Stimulated activated naive B cell treated with anti-CD40 and anti-IgM and Interleukin-4, amounts not matched to agents 10 μg/mL and 1 μg/mL and 100 μg/mL, for 72 hours (primary cell): ENCODE results near the gene TRMU.
"Not testable (repeated sequence)": the region's sequence is repeated elsewhere in the genome, so short reads cannot be mapped to it uniquely, and the experiment has no call there.

Experiments
- ATAC-seq, 2 donors: fragments of 150-1000 bp; cut with Tn5 transposase; replicated peaks; 2 replicates each; pipeline ENCODE4 v1.10.0; 2021; ENCODE audit warnings: moderate library complexity in 1 of 2
- DNase-seq: peaks from one replicate; pipeline ENCODE4 v3.0.0; 2021
- H3K27ac Mint-ChIP-seq: one replicate; pipeline ENCODE4 v1.8.0; 2022; ENCODE audit warnings: mild to moderate bottlenecking, mixed read lengths
- H3K27me3 Mint-ChIP-seq, 2 donors: one replicate each; pipeline ENCODE4 v1.8.0; 2022; ENCODE audit warnings: mixed read lengths in 2 of 2
- H3K36me3 Mint-ChIP-seq, 2 donors: one replicate each; pipeline ENCODE4 v1.8.0; 2022; ENCODE audit warnings: mixed read lengths in 2 of 2, mild to moderate bottlenecking in 1 of 2
- H3K4me1 Mint-ChIP-seq, 2 donors: one replicate each; pipeline ENCODE4 v1.8.0; 2022; ENCODE audit warnings: mixed read lengths in 2 of 2, mild to moderate bottlenecking in 1 of 2
- H3K4me3 Mint-ChIP-seq, 2 donors: one replicate each; pipeline ENCODE4 v1.8.0; 2022; ENCODE audit warnings: mild to moderate bottlenecking in 2 of 2, mixed read lengths in 2 of 2, moderate library complexity in 1 of 2
- H3K9me3 Mint-ChIP-seq, 2 donors: one replicate each; pipeline ENCODE4 v1.8.0; 2022; ENCODE audit warnings: mixed read lengths in 2 of 2, mild to moderate bottlenecking in 1 of 2

The TRMU gene

DNA sequence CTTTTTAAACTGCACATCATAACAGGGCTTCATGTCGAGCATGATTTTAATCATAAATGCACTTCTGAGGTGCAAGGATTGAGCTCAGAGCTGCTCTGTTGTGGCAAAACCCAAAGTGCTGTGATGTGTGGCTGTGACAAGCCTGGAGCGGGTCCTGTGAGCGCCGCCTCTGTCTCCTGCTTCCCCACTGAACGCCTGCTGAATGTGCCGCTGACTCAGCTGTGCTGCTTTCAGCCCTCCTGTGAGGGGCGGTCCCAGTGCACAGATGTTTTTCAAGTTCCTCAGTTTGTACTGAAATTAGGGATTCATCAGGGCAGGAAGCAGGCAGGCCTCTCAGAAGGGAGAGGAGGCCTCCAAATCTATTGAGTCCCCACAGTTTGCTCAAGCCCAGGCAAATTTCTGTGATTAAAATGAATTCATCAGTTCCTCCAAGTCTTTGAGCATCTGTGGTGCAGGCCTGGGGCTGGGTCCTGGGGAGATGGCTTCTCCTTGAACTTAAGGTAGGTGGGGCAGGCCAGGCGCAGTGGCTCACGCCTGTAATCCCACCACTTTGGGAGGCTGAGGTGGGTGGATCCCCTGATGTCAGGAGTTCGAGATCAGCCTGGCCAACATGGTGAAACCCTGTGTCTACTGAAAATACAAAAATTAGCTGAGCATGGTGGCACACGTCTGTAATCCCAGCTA, 41.8 kb upstream of the TRMU start:
- peaks cover 0 to 3% of the 10 kb centered on the region in 2 donors for H3K27me3 Mint-ChIP-seq
- peaks cover 38 to 59% of the 10 kb centered on the region in 2 donors for H3K4me1 Mint-ChIP-seq
- DNase-seq (peak; percentile 24), ATAC-seq (no peak)
- H3K27ac Mint-ChIP-seq = peak overlapping the region; percentile 67
- H3K36me3 Mint-ChIP-seq = peaks cover 24 to 31% of the 10 kb centered on the region in 2 donors
- peak overlapping the region in 1 of 2 donors; percentile 4 for H3K4me3 Mint-ChIP-seq
- peaks cover 4 to 5% of the 10 kb centered on the region in 2 donors for H3K9me3 Mint-ChIP-seq

GRCh38 chr22:46294784-46295183, 40.7 kb upstream of the TRMU start:
- peak overlapping the region in 1 of 2 donors; percentile 3 for H3K4me3 Mint-ChIP-seq
- peak overlapping the region; percentile 52 for H3K27ac Mint-ChIP-seq
- H3K9me3 Mint-ChIP-seq = peaks cover 4 to 5% of the 10 kb centered on the region in 2 donors
- H3K4me1 Mint-ChIP-seq = peaks cover 39 to 49% of the 10 kb centered on the region in 2 donors
- H3K27me3 Mint-ChIP-seq = peaks cover 0 to 6% of the 10 kb centered on the region in 2 donors
- DNase-seq = no peak
- peaks cover 24 to 33% of the 10 kb centered on the region in 2 donors for H3K36me3 Mint-ChIP-seq
- no peak for ATAC-seq

DNA sequence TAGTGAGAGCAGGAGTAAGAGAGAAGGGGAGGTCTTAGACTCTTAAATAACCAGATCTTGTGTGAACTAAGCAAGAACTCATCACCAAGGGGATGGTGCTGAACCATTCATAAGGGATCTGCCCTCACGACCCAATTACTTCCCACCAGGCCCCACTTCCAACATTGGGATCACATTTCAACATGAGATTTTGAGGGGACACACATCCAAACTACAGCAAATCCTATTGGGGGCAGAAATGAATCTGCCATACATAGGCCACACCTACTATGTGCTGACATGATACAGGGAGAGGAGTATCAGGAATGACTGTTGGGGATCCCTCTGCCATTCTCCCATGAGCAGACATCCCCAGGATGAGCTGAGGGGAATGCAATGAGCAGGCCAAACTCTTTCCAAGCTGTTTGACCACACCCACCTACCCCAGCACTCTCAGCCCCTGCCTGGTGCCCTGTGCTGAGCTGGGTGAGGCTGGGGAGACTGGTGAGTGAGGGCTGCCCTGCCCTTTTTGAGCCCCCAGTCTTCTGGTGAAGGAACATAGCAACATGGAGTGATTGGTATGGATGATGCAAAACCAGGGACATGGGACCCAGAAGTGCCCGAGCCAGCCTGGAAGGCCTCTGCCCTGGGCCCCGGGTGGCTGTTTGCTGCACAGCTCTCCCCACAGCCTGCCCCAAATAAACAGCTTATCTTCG, 40.1 kb upstream of the TRMU start:
- DNase-seq = no peak
- no peak for ATAC-seq
- Mint-ChIP-seq H3K36me3 (peaks cover 22 to 28% of the 10 kb centered on the region in 2 donors), H3K4me3 (peak overlapping the region; percentile 93), H3K9me3 (peaks cover 4 to 5% of the 10 kb centered on the region in 2 donors), H3K27me3 (peaks cover 0 to 6% of the 10 kb centered on the region in 2 donors), H3K27ac (peak overlapping the region; percentile 99), H3K4me1 (peaks cover 36 to 44% of the 10 kb centered on the region in 2 donors)

- H3K36me3 Mint-ChIP-seq = peaks cover 11 to 18% of the 10 kb centered on the region in 2 donors
- peak; percentile 97 for DNase-seq
- peaks cover 0 to 6% of the 10 kb centered on the region in 2 donors for H3K27me3 Mint-ChIP-seq
- peaks cover 36 to 44% of the 10 kb centered on the region in 2 donors for H3K4me1 Mint-ChIP-seq
- H3K4me3 Mint-ChIP-seq = peak within 1 kb of the TSS; percentile 93
- peak within 1 kb of the TSS; percentile 99 for H3K27ac Mint-ChIP-seq
- ATAC-seq = peak; percentile 97
- peaks cover 4 to 5% of the 10 kb centered on the region in 2 donors for H3K9me3 Mint-ChIP-seq
Measured at GRCh38 chr22:46296257-46297150, 39.0 kb upstream of the TRMU start, which contains the start of gene GTSE1. Gene GTSE1, plus strand, starts transcription at chr22:46296870. Its CDS starts 531 bp downstream, at chr22:46297401.

DNA sequence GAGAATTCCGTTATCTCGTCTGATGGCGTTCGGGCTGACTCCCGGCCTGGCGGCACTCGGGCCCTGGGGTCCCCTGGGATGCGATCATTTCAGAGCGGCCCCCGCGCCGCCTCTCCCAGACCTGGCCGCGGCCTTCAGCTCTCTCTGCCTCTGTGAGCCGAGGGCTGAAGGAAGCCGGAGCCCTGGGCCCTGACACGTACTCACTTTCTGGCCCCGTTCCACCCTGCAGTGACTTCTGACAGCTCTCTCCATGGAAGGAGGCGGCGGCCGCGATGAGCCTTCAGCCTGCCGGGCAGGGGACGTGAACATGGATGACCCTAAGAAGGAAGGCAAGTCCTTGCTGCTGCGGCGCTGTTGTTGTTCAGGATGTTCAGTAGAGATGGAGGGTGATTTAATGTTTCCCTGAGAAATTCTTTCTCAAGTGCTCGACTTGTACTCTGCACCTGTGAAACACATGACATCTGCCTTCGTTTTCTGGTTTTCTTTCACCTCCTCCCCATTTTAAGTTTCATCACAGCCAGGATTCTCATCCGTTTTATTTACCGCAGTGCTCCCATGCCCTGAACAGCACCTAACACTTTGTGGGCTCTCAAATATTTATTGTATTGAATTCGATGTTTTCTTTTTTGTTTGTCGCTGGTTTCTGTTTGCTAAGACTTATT, 38.2 kb upstream of the TRMU start:
- DNase-seq = no peak
- peaks cover 35 to 43% of the 10 kb centered on the region in 2 donors for H3K4me1 Mint-ChIP-seq
- peak; percentile 2 to 6 for ATAC-seq

GRCh38 chr22:46299101-46299500, 36.4 kb upstream of the TRMU start:
- no peaks in the 10 kb centered on the region for H3K9me3 Mint-ChIP-seq
- peaks cover 0 to 6% of the 10 kb centered on the region in 2 donors for H3K27me3 Mint-ChIP-seq
- no peak overlapping the region for H3K27ac Mint-ChIP-seq
- ATAC-seq (no peak), DNase-seq (no peak)
- H3K36me3 Mint-ChIP-seq = peaks cover 2 to 11% of the 10 kb centered on the region in 2 donors
- peaks cover 23 to 25% of the 10 kb centered on the region in 2 donors for H3K4me1 Mint-ChIP-seq
- H3K4me3 Mint-ChIP-seq = no peak overlapping the region

More for the DNA sequence above, 38.2 kb upstream of the TRMU start:
- Mint-ChIP-seq H3K36me3 (peaks cover 9 to 15% of the 10 kb centered on the region in 2 donors), H3K27me3 (peaks cover 0 to 6% of the 10 kb centered on the region in 2 donors), H3K9me3 (peaks cover 3 to 4% of the 10 kb centered on the region in 2 donors), H3K27ac (peak overlapping the region; percentile 52), H3K4me3 (peak overlapping the region; percentile 81 to 93)

DNA sequence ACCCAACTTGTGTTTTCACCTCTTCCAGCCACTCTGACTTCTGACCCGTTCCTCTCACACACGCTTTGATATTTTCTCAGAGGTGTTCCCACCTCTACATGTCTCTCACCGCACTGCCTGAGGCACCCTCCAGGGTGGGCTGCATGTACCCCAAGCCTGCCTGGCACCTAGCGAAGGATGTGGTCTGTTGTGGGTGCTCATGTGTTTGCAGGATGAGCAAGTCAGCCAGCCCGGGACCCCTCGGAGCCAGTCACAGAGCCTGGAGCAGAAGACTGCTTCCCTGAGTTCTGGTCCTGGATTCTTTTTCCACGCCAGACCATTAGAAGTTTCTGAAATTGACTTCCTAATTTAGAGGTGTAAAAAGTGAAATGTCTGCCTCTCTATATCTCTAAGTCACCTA, 35.0 kb upstream of the TRMU start:
- ATAC-seq (no peak), DNase-seq (no peak)
- Mint-ChIP-seq H3K36me3 (peaks cover 2 to 11% of the 10 kb centered on the region in 2 donors), H3K27ac (no peak overlapping the region), H3K4me3 (no peak overlapping the region), H3K4me1 (peaks cover 19% of the 10 kb centered on the region in 2 donors), H3K9me3 (no peaks in the 10 kb centered on the region), H3K27me3 (peaks cover 0 to 6% of the 10 kb centered on the region in 2 donors)

DNA sequence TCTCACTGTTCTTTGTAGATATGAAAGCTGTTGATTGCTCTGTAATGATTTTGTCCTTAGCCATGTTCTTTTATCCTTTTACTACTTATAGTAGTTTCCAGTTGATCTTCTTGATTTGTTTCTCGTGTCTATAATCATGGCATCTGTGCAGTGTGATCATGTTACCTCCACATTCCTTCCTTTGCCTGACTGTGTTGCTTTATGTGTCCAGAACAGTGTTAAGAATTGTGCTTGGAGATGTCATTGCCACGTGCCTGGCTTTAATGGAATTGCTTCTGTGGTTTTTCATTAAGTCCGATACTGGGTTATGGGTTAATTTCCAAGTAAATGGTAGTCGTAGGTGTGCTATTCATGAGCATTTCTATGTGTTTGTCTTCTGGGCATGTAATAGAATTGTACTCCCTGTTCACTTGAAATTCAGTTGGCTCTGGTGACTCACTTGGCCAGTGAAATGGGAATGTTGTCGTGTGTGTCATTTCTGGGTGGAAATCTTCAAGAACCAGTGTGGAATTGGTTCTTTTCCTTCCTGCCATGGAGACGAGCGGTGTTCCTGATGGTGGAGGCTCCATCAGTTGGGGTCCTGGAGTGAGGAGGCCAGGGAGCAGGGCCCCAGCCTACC, 32.1 kb upstream of the TRMU start:
- ATAC-seq (no peak), DNase-seq (no peak)
- Mint-ChIP-seq H3K4me3 (no peak overlapping the region), H3K27me3 (peaks cover 0 to 5% of the 10 kb centered on the region in 2 donors), H3K27ac (no peak overlapping the region), H3K9me3 (no peaks in the 10 kb centered on the region), H3K4me1 (peaks cover 0 to 2% of the 10 kb centered on the region in 2 donors), H3K36me3 (peaks cover 0 to 4% of the 10 kb centered on the region in 2 donors)

DNA sequence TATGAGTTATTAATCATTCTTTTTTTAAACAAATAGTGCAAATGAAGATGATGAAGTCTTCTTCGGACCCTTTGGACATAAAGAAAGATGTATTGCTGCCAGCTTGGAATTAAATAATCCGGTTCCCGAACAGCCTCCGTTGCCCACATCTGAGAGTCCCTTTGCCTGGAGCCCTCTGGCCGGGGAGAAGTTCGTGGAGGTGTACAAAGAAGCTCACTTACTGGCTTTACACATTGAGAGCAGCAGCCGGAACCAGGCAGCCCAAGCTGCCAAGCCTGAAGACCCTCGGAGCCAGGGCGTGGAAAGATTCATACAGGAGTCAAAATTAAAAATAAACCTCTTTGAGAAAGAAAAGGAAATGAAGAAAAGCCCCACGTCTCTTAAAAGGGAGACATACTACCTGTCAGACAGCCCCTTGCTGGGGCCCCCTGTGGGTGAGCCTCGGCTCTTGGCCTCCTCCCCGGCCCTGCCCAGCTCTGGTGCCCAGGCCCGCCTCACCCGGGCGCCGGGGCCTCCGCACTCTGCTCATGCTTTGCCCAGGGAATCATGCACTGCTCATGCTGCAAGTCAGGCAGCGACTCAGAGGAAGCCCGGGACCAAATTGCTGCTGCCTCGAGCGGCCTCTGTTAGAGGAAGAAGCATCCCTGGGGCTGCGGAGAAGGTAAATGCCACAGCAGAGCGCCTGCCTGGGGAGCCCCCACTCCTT, 27.1 kb upstream of the TRMU start:
- peak overlapping the region; percentile 65 for H3K27ac Mint-ChIP-seq
- no peak overlapping the region for H3K4me3 Mint-ChIP-seq
- ATAC-seq = no peak
- no peaks in the 10 kb centered on the region for H3K27me3 Mint-ChIP-seq
- no peaks in the 10 kb centered on the region for H3K36me3 Mint-ChIP-seq
- DNase-seq = no peak
- no peaks in the 10 kb centered on the region for H3K4me1 Mint-ChIP-seq
- no peaks in the 10 kb centered on the region for H3K9me3 Mint-ChIP-seq

DNA sequence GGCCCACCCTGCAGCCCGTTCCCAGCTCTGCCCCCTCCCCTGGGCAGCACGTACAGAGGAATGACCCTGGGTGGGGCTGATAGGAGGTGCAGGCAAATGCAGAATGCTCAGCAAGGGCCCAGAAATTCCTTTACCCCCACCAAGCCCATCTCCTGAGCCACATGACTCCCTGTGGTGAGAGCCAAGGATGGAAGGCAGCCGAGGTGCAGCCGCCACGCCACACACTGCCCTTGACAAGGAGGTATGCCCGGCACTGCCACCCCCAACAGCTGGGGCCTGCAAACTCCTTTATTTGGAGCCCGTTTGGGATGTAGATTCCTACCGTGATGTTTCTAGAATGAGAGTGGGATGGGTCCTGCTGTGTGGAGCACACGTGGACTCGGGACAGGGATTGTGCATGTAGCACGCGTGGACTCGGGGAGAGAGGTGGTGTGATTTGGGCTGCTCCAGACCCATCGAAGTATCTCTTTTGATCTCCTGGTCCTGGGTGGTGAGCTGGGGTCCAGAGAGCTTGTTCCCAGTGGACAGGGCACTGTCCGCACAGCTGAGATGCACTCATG, 25.9 kb upstream of the TRMU start:
- no peaks in the 10 kb centered on the region for H3K4me1 Mint-ChIP-seq
- H3K27me3 Mint-ChIP-seq = no peaks in the 10 kb centered on the region
- DNase-seq (no peak), ATAC-seq (no peak)
- H3K9me3 Mint-ChIP-seq = no peaks in the 10 kb centered on the region
- H3K4me3 Mint-ChIP-seq = no peak overlapping the region
- H3K36me3 Mint-ChIP-seq = no peaks in the 10 kb centered on the region
- no peak overlapping the region for H3K27ac Mint-ChIP-seq

GRCh38 chr22:46312056-46312455, 23.5 kb upstream of the TRMU start:
- no peaks in the 10 kb centered on the region for H3K36me3 Mint-ChIP-seq
- no peak overlapping the region for H3K27ac Mint-ChIP-seq
- H3K27me3 Mint-ChIP-seq = no peaks in the 10 kb centered on the region
- DNase-seq (no peak), ATAC-seq (no peak)
- H3K4me3 Mint-ChIP-seq = no peak overlapping the region
- no peaks in the 10 kb centered on the region for H3K4me1 Mint-ChIP-seq
- no peaks in the 10 kb centered on the region for H3K9me3 Mint-ChIP-seq

- not testable (repeated sequence) for H3K27me3 Mint-ChIP-seq, ATAC-seq, H3K4me1 Mint-ChIP-seq, H3K27ac Mint-ChIP-seq, H3K9me3 Mint-ChIP-seq, H3K36me3 Mint-ChIP-seq, H3K4me3 Mint-ChIP-seq, DNase-seq
Measured at GRCh38 chr22:46312848-46313247, 22.7 kb upstream of the TRMU start.
